NCI-H2029 (cell line): ENCODE results near the gene CNNM3.

Experiments used
- DNase-seq: peaks from one replicate; lab custom pipeline; 2025; lab: John Stamatoyannopoulos, UW

The CNNM3 gene

DNA sequence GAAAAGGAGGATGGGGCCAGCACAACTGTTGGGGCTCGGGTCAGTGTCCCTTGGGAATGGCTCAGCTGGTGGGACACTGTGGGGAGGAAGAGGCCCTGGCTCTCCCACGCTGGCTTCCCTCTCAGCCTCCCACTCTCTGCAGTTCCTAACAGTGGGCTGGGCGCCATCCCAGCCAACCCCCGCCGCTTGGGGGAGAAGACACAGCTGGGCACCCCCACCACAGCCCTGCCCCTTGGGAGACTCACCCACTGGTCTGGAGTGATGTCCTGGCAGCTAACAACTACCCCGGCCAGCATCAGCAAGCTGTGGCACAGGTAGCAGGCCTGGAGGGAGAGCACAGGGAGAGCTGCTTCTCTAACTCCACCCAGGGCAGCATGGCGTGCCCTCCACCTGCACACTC lies 62.1 kb downstream of the CNNM3 start:
- DNase-seq, result no peak

- DNase-seq, result no peak
Measured at GRCh38 chr2:96878796-96879544, 62.9 kb downstream of the CNNM3 start.

- no peak for DNase-seq
Measured at GRCh38 chr2:96879545-96880040, 63.5 kb downstream of the CNNM3 start.

- DNase-seq, result no peak
Measured at GRCh38 chr2:96880891-96881273, 64.8 kb downstream of the CNNM3 start.

- DNase-seq, result no peak
Measured at GRCh38 chr2:96881349-96882195, 65.5 kb downstream of the CNNM3 start.

DNA sequence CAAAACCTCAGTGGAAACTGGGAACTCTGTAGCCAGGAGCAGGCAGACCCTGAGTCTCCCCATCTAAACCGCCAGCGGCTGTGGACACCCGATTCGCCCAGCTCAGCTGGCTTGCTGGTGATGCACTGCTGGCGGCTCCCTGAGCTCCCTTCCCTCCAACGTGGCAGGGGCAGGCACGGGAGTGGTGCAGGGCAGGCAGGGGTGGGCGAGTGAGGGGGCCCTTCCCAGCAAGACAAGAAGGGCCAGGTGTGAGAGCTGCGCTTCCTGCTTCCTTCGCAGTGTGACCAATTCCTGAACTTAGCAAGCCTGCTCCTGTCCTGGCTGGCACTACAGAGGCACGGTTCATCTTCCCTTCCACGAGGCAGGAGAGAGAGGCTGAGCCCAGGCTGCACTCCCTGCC lies 66.2 kb downstream of the CNNM3 start:
- no peak for DNase-seq

GRCh38 chr2:96882906-96883305 lies 66.8 kb downstream of the CNNM3 start:
- no peak for DNase-seq

DNA sequence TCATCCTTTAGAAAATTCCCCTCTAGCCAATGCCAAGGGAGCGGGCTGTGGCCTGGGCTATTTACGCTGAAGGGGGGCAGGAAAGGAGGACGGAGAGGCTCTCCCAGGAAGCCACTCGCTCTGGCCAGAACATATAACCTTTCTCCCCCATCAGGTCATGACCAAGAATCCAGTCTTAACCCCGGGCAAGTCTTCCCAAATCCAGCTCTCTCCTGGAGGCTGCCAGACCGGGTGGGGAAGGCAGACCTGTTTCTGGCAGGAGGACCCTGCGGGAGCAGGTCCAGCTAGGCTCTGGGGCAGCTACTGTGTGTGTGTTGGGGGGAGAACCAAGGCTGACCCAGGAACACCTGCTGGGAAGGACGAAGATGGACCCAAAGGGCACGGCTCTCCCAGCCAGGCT lies 67.2 kb downstream of the CNNM3 start:
- no peak for DNase-seq
